OCI-LY3 (cell line): Measurements from ENCODE around the gene MACF1.

ENCODE experiments used
- EZH2phosphoT487 ChIP-seq: fragments of 200-600 bp; shearing (Covaris generic); IDR thresholded peaks from 2 replicates; pipeline ENCODE4 v1.6.1; 2018; ENCODE audit warnings: antibody characterized with exemption, mixed run types, low read depth
- TF ChIP-seq, protein P1 (sequence below): fragments of 200-600, 300-600 bp; sonication (generic); IDR thresholded peaks from 2 replicates; pipeline ENCODE4 v1.5.1; 2014; ENCODE audit warnings: antibody characterized with exemption, low read length, low read depth

DNA sequence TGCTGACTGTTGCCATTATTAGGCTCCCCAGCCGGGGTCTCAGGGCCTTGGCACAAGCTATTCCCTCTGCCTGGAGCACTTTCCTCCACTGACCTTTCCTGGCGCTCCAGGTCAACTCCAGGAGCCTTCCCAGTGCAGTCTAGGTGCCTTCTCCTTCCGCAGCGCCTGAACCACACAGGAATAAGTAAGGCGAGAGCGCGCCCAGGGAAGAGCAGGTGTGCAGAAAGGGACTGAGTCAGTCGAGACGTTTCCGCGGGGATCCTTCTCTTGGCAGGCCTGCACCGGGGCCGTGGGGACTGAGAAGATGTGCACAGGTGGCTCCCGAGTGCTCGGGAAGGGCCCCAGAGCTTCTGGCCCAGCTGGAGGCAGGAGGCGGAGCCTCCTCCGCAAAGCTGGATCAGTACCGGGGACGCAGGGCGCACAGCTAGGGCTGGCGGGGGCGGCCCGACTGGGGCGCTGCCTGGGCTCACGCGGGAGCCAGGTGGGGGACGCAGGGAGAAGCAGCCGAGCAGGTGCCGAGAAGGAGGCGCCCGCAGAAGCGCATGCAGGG lies 286.2 kb downstream of the MACF1 start:
- TF ChIP-seq, protein P1, sequence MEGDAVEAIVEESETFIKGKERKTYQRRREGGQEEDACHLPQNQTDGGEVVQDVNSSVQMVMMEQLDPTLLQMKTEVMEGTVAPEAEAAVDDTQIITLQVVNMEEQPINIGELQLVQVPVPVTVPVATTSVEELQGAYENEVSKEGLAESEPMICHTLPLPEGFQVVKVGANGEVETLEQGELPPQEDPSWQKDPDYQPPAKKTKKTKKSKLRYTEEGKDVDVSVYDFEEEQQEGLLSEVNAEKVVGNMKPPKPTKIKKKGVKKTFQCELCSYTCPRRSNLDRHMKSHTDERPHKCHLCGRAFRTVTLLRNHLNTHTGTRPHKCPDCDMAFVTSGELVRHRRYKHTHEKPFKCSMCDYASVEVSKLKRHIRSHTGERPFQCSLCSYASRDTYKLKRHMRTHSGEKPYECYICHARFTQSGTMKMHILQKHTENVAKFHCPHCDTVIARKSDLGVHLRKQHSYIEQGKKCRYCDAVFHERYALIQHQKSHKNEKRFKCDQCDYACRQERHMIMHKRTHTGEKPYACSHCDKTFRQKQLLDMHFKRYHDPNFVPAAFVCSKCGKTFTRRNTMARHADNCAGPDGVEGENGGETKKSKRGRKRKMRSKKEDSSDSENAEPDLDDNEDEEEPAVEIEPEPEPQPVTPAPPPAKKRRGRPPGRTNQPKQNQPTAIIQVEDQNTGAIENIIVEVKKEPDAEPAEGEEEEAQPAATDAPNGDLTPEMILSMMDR, result no peak
- no peak for TF ChIP-seq EZH2phosphoT487
